ENCODE data around the gene KCNA10. TPM values are rescaled to one million over a fixed set of nuclear protein-coding genes. Genes with fewer than 3 reads are reported as not detected.

Gene KCNA10
- total RNA-seq, 3 donors from 2014 or later (not counting 1 experiment from before 2014, with no cell fraction given) = not detected

GRCh38 chr1:110561596-110561995, 42.6 kb upstream of the KCNA10 start:
- Mint-ChIP-seq H3K36me3 (no peaks in the 10 kb centered on the region), H3K27me3 (ENCODE audit: low read depth in 2 of 2) (peaks cover 29 to 44% of the 10 kb centered on the region in 2 donors), H3K4me1 (no peaks in the 10 kb centered on the region), H3K4me3 (no peak overlapping the region), H3K27ac (no peak overlapping the region), H3K9me3 (no peaks in the 10 kb centered on the region)
- no peaks in the 10 kb centered on the region for H3K36me3 ChIP-seq (ENCODE audit: control insufficient read depth, insufficient read depth, low read length)
- H3K4me3 ChIP-seq (ENCODE audit: low read length) = no peak overlapping the region
- H3K9me3 ChIP-seq (ENCODE audit: control insufficient read depth, insufficient read depth, low read length) = no peaks in the 10 kb centered on the region
- H3K27me3 ChIP-seq (ENCODE audit: control insufficient read depth, insufficient read depth, low read length) = no peaks in the 10 kb centered on the region
- no peak overlapping the region for H3K27ac ChIP-seq (ENCODE audit: low read length)
- DNase-seq (no peak), ATAC-seq (no peak)
- TF ChIP-seq, protein P1, sequence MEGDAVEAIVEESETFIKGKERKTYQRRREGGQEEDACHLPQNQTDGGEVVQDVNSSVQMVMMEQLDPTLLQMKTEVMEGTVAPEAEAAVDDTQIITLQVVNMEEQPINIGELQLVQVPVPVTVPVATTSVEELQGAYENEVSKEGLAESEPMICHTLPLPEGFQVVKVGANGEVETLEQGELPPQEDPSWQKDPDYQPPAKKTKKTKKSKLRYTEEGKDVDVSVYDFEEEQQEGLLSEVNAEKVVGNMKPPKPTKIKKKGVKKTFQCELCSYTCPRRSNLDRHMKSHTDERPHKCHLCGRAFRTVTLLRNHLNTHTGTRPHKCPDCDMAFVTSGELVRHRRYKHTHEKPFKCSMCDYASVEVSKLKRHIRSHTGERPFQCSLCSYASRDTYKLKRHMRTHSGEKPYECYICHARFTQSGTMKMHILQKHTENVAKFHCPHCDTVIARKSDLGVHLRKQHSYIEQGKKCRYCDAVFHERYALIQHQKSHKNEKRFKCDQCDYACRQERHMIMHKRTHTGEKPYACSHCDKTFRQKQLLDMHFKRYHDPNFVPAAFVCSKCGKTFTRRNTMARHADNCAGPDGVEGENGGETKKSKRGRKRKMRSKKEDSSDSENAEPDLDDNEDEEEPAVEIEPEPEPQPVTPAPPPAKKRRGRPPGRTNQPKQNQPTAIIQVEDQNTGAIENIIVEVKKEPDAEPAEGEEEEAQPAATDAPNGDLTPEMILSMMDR (IDR thresholded peaks at IDR 0.05) = no peak
- intact Hi-C loops (cut with micrococcal nuclease) = no loop called here
- no peaks in the 10 kb centered on the region for H3K4me1 ChIP-seq (ENCODE audit: control insufficient read depth, insufficient read depth, low read length)
- 90% methylated on average over 7 of the region's 7 CpGs for WGBS (ENCODE audit: insufficient coverage)

- H3K27ac ChIP-seq (ENCODE audit: low read length) = no peak overlapping the region
- no peaks in the 10 kb centered on the region for H3K36me3 ChIP-seq (ENCODE audit: control insufficient read depth, insufficient read depth, low read length)
- ATAC-seq (no peak), DNase-seq (no peak)
- Mint-ChIP-seq H3K4me3 (no peak overlapping the region), H3K36me3 (no peaks in the 10 kb centered on the region), H3K4me1 (peaks cover 3 to 5% of the 10 kb centered on the region in 2 donors), H3K27me3 (ENCODE audit: low read depth in 2 of 2) (peaks cover 35 to 45% of the 10 kb centered on the region in 2 donors), H3K27ac (no peak overlapping the region), H3K9me3 (no peaks in the 10 kb centered on the region)
- WGBS (ENCODE audit: insufficient coverage) = 40% methylated on average over 4 of the region's 4 CpGs
- H3K4me1 ChIP-seq (ENCODE audit: control insufficient read depth, insufficient read depth, low read length) = peaks cover 4% of the 10 kb centered on the region
- H3K27me3 ChIP-seq (ENCODE audit: control insufficient read depth, insufficient read depth, low read length) = peaks cover 14% of the 10 kb centered on the region
- no peaks in the 10 kb centered on the region for H3K9me3 ChIP-seq (ENCODE audit: control insufficient read depth, insufficient read depth, low read length)
- H3K4me3 ChIP-seq (ENCODE audit: low read length) = no peak overlapping the region
- intact Hi-C loops (cut with micrococcal nuclease) = loop anchor here (5.0 kb wide), 1 partner anchor 223 kb away; no protein-coding TSS in a partner anchor
- TF ChIP-seq, protein P1 (IDR thresholded peaks at IDR 0.05) = no peak
These were observed 40.2 kb upstream of the KCNA10 start for GRCh38 chr1:110559157-110559556.

DNA sequence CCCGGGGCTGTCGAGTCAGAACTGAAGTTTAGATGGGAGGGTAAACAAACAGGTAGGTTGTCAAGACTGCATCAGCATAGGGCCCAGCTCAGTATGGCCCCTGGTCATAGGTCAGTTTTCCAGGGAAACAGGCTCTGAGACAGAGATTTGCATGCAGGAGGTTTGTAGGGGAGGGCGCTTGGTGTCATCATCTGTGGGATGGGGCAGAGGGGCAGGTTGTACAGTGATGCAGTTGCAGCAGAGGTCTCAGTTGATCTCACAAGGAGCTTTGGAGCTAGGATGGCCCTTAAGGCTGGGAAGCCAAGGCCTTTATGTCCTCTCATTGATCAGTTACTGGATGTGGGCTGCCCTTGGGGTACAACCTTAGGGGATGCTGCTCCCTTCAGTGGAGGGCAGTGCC, 38.5 kb upstream of the KCNA10 start:
- TF ChIP-seq, protein P1 (IDR thresholded peaks at IDR 0.05) = no peak
- no peak overlapping the region for H3K4me3 ChIP-seq (ENCODE audit: low read length)
- H3K27ac ChIP-seq (ENCODE audit: low read length) = no peak overlapping the region
- no peaks in the 10 kb centered on the region for H3K36me3 ChIP-seq (ENCODE audit: control insufficient read depth, insufficient read depth, low read length)
- ATAC-seq = no peak
- no peaks in the 10 kb centered on the region for H3K9me3 Mint-ChIP-seq
- H3K27ac Mint-ChIP-seq = no peak overlapping the region
- DNase-seq = no peak
- H3K27me3 Mint-ChIP-seq (ENCODE audit: low read depth in 2 of 2) = peaks cover 39 to 47% of the 10 kb centered on the region in 2 donors
- 84% methylated on average over 3 of the region's 3 CpGs for WGBS (ENCODE audit: insufficient coverage)
- H3K36me3 Mint-ChIP-seq = no peaks in the 10 kb centered on the region
- peaks cover 4% of the 10 kb centered on the region for H3K4me1 ChIP-seq (ENCODE audit: control insufficient read depth, insufficient read depth, low read length)
- no peaks in the 10 kb centered on the region for H3K9me3 ChIP-seq (ENCODE audit: control insufficient read depth, insufficient read depth, low read length)
- H3K4me1 Mint-ChIP-seq = peaks cover 3 to 5% of the 10 kb centered on the region in 2 donors
- peaks cover 14% of the 10 kb centered on the region for H3K27me3 ChIP-seq (ENCODE audit: control insufficient read depth, insufficient read depth, low read length)
- H3K4me3 Mint-ChIP-seq = no peak overlapping the region
- intact Hi-C loops (cut with micrococcal nuclease) = loop anchor here (5.0 kb wide), 1 partner anchor 225 kb away; no protein-coding TSS in a partner anchor

DNA sequence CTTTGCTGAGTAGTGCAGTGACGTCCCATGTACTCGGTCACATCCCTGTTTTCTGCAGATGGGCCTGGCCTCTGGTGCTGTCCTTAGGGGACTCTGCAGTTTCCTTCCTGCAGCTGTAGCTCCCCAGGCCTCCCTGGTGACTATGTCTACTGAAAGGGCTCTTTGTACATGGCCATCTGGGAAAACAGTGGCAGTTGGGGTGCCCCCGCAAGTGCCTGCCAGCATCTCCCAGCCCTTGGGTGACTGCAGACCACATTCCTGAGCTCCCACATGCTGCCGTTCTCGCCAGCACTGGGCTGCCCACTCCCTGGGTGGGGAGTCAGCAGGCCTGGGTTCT, 37.5 kb upstream of the KCNA10 start:
- peaks cover 39 to 54% of the 10 kb centered on the region in 2 donors for H3K27me3 Mint-ChIP-seq (ENCODE audit: low read depth in 2 of 2)
- ATAC-seq (no peak), DNase-seq (no peak)
- H3K27ac ChIP-seq (ENCODE audit: low read length) = no peak overlapping the region
- no peak overlapping the region for H3K27ac Mint-ChIP-seq
- H3K27me3 ChIP-seq (ENCODE audit: control insufficient read depth, insufficient read depth, low read length) = peaks cover 16% of the 10 kb centered on the region
- no peaks in the 10 kb centered on the region for H3K36me3 Mint-ChIP-seq
- no peaks in the 10 kb centered on the region for H3K9me3 ChIP-seq (ENCODE audit: control insufficient read depth, insufficient read depth, low read length)
- intact Hi-C loops (cut with micrococcal nuclease) = loop anchor here (5.0 kb wide), 1 partner anchor 226 kb away; no protein-coding TSS in a partner anchor
- peaks cover 4% of the 10 kb centered on the region for H3K4me1 ChIP-seq (ENCODE audit: control insufficient read depth, insufficient read depth, low read length)
- no peak overlapping the region for H3K4me3 ChIP-seq (ENCODE audit: low read length)
- WGBS (ENCODE audit: insufficient coverage) = 67% methylated on average over 5 of the region's 5 CpGs
- TF ChIP-seq, protein P1 (IDR thresholded peaks at IDR 0.05) = no peak
- H3K4me3 Mint-ChIP-seq = no peak overlapping the region
- no peaks in the 10 kb centered on the region for H3K9me3 Mint-ChIP-seq
- no peaks in the 10 kb centered on the region for H3K36me3 ChIP-seq (ENCODE audit: control insufficient read depth, insufficient read depth, low read length)
- H3K4me1 Mint-ChIP-seq = peaks cover 3 to 5% of the 10 kb centered on the region in 2 donors
